ENCODE results near the gene PLCH1. TPM values are rescaled to one million over a fixed set of nuclear protein-coding genes. Genes with fewer than 3 reads are reported as not detected.

PLCH1 gene
- total and polyA plus RNA-seq, 7 donors = 0.03 to 1.1 (median 0.06) TPM; not detected in 2

DNA sequence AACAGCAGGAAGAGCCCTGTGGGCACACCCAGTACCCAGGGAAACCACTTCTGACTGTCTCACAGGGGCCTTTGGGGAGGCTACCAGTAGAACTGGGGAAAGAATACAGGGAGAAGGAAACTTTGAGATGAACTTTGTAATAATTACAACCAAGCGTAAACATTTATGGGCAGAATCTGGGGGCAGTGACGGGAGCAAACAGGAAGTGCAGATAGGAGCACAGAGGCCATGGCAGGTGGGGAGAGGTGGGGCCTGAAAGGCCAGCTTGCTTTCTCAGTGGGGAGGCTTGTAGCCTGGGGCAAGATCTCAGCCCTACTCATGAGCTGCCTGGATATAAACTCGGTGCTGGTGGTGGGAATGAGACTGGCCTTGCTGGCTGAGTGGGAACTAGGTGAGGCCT lies 209.8 kb downstream of the PLCH1 start:
- Histone ChIP-seq H3K4me3 (no peak overlapping the region), H3K9me3 (no peaks in the 10 kb centered on the region), H3K4me1 (no peaks in the 10 kb centered on the region), H3K36me3 (ENCODE audit: insufficient read depth in 1 of 2, low read depth in 1 of 2) (no peaks in the 10 kb centered on the region), H3K27ac (no peak overlapping the region), H3K27me3 (ENCODE audit: insufficient read depth in 3 of 3, low read length in 2 of 3) (no peaks in the 10 kb centered on the region)
- ATAC-seq (no peak), DNase-seq (no peak)
- WGBS, 3 donors = 88 to 96% (median 90%) methylated on average over 3 of the region's 3 CpGs
- intact Hi-C loops (cut with DNase I) = no loop called here
- TF ChIP-seq CTCF (IDR thresholded peaks at IDR 0.05) = no peak

GRCh38 chr3:155528579-155528978 lies 216.3 kb downstream of the PLCH1 start:
- no peaks in the 10 kb centered on the region for H3K4me1 ChIP-seq
- H3K27ac ChIP-seq = no peak overlapping the region
- ATAC-seq (no peak), DNase-seq (no peak)
- intact Hi-C loops (cut with DNase I) = no loop called here
- H3K36me3 ChIP-seq (ENCODE audit: insufficient read depth in 1 of 2, low read depth in 1 of 2) = no peaks in the 10 kb centered on the region
- no peak overlapping the region for H3K4me3 ChIP-seq
- no peaks in the 10 kb centered on the region for H3K9me3 ChIP-seq
- no peak for TF ChIP-seq CTCF (IDR thresholded peaks at IDR 0.05)
- H3K27me3 ChIP-seq (ENCODE audit: insufficient read depth in 3 of 3, low read length in 2 of 3) = no peaks in the 10 kb centered on the region

DNA sequence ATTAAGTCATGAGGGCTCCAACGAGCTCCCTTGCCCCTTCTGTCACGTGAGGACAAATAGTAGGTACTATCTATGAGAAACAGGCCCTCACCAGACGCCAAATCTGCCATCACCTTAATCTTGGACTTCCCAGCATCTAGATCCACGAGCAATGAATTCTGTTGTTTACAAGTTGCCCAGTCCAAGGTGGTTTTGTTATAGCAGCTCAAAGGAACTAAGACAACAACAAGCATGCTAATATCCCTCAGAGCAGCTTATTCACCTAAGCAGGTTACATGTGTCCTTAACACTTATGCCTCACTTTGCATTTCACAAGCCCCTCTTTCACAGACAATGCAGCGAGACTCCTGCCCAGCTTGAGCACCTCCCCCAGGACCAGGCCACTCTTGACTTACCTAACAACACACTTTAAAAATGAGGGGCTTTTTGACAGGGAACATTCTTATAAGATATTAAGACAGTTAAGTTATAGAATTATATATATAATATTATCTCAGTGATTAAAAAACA lies 219.5 kb downstream of the PLCH1 start:
- no peak for TF ChIP-seq CTCF (IDR thresholded peaks at IDR 0.05)
- Histone ChIP-seq H3K27ac (no peak overlapping the region), H3K36me3 (ENCODE audit: insufficient read depth in 1 of 2, low read depth in 1 of 2) (no peaks in the 10 kb centered on the region), H3K4me1 (no peaks in the 10 kb centered on the region), H3K27me3 (ENCODE audit: insufficient read depth in 3 of 3, low read length in 2 of 3) (no peaks in the 10 kb centered on the region), H3K9me3 (no peaks in the 10 kb centered on the region), H3K4me3 (no peak overlapping the region)
- DNase-seq (no peak), ATAC-seq (no peak)
- WGBS, 3 donors = 86 to 88% (median 87%) methylated on average over 5 of the region's 5 CpGs
- intact Hi-C loops (cut with DNase I) = no loop called here

DNA sequence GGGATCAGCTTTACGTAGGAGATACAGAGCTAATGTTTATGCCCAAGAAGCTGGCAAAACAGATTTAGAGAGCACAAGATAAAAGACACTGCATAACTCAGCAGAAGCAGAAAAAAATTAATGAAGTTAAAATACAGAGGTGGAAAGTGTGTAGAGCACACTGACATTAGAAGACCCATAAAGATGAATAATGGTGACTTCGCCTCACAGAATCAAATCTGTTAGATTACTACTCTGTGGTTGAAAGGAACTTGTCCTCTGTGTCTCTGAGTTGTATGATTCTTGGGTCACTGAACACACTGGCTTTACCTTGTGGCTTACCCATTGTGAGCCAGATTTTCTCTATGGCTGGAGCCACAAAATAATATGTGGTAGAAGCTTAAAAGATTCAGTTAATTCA lies 224.4 kb downstream of the PLCH1 start:
- DNase-seq = no peak
- H3K9me3 ChIP-seq = no peaks in the 10 kb centered on the region
- no peak overlapping the region for H3K27ac ChIP-seq
- TF ChIP-seq CTCF (IDR thresholded peaks at IDR 0.05) = no peak
- ATAC-seq = no peak
- H3K4me3 ChIP-seq = no peak overlapping the region
- intact Hi-C loops (cut with DNase I) = no loop called here
- H3K36me3 ChIP-seq (ENCODE audit: insufficient read depth in 1 of 2, low read depth in 1 of 2) = no peaks in the 10 kb centered on the region
- H3K27me3 ChIP-seq (ENCODE audit: insufficient read depth in 3 of 3, low read length in 2 of 3) = no peaks in the 10 kb centered on the region
- whole genome bisulfite sequencing, 3 donors = 63 to 88% (median 69%) methylated on average over 2 of the region's 2 CpGs
- no peaks in the 10 kb centered on the region for H3K4me1 ChIP-seq

GRCh38 chr3:155519078-155519477 lies 225.8 kb downstream of the PLCH1 start:
- no peak for DNase-seq
- no peak for ATAC-seq
- no peaks in the 10 kb centered on the region for H3K27me3 ChIP-seq (ENCODE audit: insufficient read depth in 3 of 3, low read length in 2 of 3)
- H3K27ac ChIP-seq = no peak overlapping the region
- WGBS, 3 donors = 62 to 69% (median 68%) methylated on average over 3 of the region's 3 CpGs
- H3K36me3 ChIP-seq (ENCODE audit: insufficient read depth in 1 of 2, low read depth in 1 of 2) = no peaks in the 10 kb centered on the region
- no peaks in the 10 kb centered on the region for H3K9me3 ChIP-seq
- H3K4me1 ChIP-seq = no peaks in the 10 kb centered on the region
- TF ChIP-seq CTCF (IDR thresholded peaks at IDR 0.05) = no peak
- intact Hi-C loops (cut with DNase I) = no loop called here
- no peak overlapping the region for H3K4me3 ChIP-seq
